C4-2B (cell line): ENCODE results near the gene MRGPRF.

Experiments used
- ZFX ChIP-seq: fragments of 450-650 bp; IDR thresholded peaks from 2 replicates; pipeline ENCODE4 v1.6.1; 2017
- TF ChIP-seq, protein P1 (sequence below): fragments of 450-650 bp; conservative IDR thresholded peaks from 2 replicates; pipeline ENCODE4 v1.5.1; 2017; ENCODE audit warnings: mild to moderate bottlenecking

DNA sequence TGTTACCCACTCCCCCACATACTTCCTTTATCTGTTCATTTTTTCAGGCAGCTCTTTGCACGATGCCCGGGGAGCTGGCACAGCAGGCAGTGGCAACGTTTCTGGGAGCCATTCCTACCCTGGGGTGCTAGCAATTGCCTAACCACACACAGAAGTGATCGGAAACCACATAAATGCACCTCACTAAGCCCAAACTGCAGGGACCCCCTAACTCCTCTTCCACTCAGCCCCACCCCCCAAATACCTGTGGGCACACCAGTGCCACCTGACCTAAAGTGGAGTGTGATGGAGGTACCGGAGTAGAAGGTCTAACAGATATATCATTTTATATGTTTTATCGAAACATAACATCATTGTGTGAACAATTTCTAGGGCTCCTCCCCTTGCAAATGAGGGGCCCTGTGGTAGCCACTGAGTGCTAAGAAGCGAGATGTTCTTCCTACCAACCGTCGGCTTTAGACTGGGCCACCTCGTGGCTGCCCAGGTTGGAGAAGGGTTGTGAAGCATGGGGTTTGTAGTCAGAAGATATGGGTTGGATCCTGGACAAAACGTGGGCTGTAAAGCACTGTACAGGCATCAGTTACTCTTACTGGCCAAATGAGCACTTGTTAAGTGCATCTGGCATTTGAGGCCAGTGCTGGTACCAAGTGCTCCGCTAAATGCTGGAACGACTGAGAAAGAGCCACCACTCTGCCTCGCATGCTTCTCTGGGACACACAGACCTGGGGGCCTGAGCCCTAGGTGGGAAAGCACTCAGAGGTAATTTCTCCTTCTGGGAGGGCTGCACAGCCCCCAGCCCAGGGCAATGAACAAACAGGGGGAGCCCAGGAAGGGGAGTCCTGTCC lies 35.0 kb downstream of the MRGPRF start:
- TF ChIP-seq, protein P1, sequence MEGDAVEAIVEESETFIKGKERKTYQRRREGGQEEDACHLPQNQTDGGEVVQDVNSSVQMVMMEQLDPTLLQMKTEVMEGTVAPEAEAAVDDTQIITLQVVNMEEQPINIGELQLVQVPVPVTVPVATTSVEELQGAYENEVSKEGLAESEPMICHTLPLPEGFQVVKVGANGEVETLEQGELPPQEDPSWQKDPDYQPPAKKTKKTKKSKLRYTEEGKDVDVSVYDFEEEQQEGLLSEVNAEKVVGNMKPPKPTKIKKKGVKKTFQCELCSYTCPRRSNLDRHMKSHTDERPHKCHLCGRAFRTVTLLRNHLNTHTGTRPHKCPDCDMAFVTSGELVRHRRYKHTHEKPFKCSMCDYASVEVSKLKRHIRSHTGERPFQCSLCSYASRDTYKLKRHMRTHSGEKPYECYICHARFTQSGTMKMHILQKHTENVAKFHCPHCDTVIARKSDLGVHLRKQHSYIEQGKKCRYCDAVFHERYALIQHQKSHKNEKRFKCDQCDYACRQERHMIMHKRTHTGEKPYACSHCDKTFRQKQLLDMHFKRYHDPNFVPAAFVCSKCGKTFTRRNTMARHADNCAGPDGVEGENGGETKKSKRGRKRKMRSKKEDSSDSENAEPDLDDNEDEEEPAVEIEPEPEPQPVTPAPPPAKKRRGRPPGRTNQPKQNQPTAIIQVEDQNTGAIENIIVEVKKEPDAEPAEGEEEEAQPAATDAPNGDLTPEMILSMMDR = no peak
- TF ChIP-seq ZFX = no peak
